GM19035 (cell line): Measurements from ENCODE around the gene BTRC.
A peak's percentile ranks its signal among the peaks of the same experiment; 100 is the strongest.
"Not testable (repeated sequence)": the region's sequence is repeated elsewhere in the genome, so short reads cannot be mapped to it uniquely, and the experiment has no call there.

Source experiments
- ATAC-seq: cut with Tn5 transposase; IDR thresholded peaks from one replicate; pipeline ENCODE4 v1.9.1; 2021; ENCODE audit not compliant: unreplicated experiment

BTRC gene

GRCh38 chr10:101577121-101577871, 223.3 kb downstream of the BTRC start:
- no peak for ATAC-seq

GRCh38 chr10:101578192-101578591, 224.2 kb downstream of the BTRC start:
- no peak for ATAC-seq

GRCh38 chr10:101578803-101579515, 225.0 kb downstream of the BTRC start:
- ATAC-seq, result no peak

- no peak for ATAC-seq
Measured at GRCh38 chr10:101579516-101579870, 225.5 kb downstream of the BTRC start.

GRCh38 chr10:101580486-101581399, 226.8 kb downstream of the BTRC start:
- no peak for ATAC-seq

- ATAC-seq, result no peak
Measured at GRCh38 chr10:101585841-101586240, 231.9 kb downstream of the BTRC start.

GRCh38 chr10:101587725-101588653, 234.0 kb downstream of the BTRC start, which contains the start of the genes DPCD and POLL:
Gene DPCD, plus strand, starts transcription at chr10:101588321. Its CDS starts 16 bp downstream, at chr10:101588337.
Gene POLL, minus strand, starts transcription at chr10:101588257. Its CDS starts 897 bp downstream, at chr10:101587360.
- ATAC-seq, result peak; percentile 96

GRCh38 chr10:101588879-101589278, 234.9 kb downstream of the BTRC start:
- ATAC-seq, result no peak

GRCh38 chr10:101593331-101593730, 239.4 kb downstream of the BTRC start:
- ATAC-seq, result not testable (repeated sequence)

- no peak for ATAC-seq
Measured at GRCh38 chr10:101595591-101596433, 241.8 kb downstream of the BTRC start.

- no peak for ATAC-seq
Measured at GRCh38 chr10:101597091-101597900, 243.3 kb downstream of the BTRC start.

- ATAC-seq, result no peak
Measured at GRCh38 chr10:101601541-101601940, 247.6 kb downstream of the BTRC start.

GRCh38 chr10:101602761-101603398, 248.9 kb downstream of the BTRC start:
- no peak for ATAC-seq
